GM13976 (cell line): ENCODE data around the gene ATG5.

Experiments
- DNase-seq: peaks from one replicate; pipeline ENCODE4 v3.0.0; 2012; ENCODE audit warnings: low spot score
- in situ Hi-C: fragments of 300-500 bp; cut with MboI; formaldehyde crosslinking; loops from one replicate; pipeline ENCODE4 v1.12.0; 2022; ENCODE audit warnings: low sequenced_read_pairs, mixed read lengths, inconsistent platforms; ENCODE audit not compliant: unreplicated experiment
- TF ChIP-seq, protein P1 (sequence below): IDR thresholded peaks from 2 replicates; pipeline ENCODE4 v1.5.1; 2012; ENCODE audit warnings: borderline replicate concordance, mild to moderate bottlenecking; ENCODE audit not compliant: insufficient read depth; ENCODE audit errors: extremely low read depth, missing control alignments, control extremely low read depth

Gene ATG5

DNA sequence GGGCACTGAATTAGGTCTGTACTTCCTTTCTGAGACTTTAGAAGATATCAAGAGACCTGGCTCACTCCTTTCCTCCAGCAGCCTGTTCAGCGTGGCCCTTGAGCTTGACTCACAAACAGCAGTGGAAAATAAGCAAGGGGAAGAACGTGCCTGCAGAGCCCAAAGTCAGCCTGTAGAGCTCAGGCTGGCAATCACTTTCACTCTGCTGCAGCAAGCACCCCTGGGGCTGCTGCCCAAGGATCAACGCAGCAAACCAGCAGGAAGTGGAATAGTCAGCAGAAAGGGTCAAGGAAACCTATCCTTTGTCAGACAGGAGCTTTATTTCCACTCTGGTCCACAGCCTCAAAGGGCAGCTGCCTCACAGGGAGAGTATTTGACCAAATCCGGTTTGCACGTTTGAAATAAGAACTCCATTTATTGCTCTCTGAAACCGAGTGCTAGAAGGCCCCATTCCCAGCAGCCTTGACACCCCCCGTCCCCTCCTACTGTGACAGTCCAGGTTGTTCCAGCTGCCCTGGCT, 162.1 kb downstream of the ATG5 start:
- in situ Hi-C loops, result loop anchor here (10.0 kb wide), 1 partner anchor 59 kb away; no protein-coding TSS in a partner anchor

DNA sequence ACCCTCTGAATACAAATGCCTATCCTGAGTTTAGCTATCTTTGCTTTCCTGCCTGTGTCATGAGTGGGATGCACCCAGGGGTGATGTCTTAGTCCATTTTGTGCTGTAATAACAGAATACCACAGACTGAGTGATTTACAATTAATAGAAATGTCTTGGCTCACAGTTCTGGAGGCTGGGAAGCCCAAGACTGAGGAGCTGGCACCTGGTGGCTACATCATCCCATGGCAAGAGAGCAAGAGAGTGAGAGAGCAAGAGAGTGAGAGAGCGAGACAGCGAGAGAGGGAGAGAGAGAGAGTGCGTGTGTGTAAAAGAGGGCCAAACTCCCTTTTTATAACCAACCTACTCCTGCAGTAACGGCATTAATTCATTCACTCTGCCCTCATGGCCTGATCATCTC, 162.6 kb downstream of the ATG5 start:
- DNase-seq, result no peak
- TF ChIP-seq, protein P1, sequence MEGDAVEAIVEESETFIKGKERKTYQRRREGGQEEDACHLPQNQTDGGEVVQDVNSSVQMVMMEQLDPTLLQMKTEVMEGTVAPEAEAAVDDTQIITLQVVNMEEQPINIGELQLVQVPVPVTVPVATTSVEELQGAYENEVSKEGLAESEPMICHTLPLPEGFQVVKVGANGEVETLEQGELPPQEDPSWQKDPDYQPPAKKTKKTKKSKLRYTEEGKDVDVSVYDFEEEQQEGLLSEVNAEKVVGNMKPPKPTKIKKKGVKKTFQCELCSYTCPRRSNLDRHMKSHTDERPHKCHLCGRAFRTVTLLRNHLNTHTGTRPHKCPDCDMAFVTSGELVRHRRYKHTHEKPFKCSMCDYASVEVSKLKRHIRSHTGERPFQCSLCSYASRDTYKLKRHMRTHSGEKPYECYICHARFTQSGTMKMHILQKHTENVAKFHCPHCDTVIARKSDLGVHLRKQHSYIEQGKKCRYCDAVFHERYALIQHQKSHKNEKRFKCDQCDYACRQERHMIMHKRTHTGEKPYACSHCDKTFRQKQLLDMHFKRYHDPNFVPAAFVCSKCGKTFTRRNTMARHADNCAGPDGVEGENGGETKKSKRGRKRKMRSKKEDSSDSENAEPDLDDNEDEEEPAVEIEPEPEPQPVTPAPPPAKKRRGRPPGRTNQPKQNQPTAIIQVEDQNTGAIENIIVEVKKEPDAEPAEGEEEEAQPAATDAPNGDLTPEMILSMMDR, result no peak
- in situ Hi-C loops, result loop anchor here (10.0 kb wide), 1 partner anchor 58 kb away; no protein-coding TSS in a partner anchor

More for the DNA sequence above, 162.1 kb downstream of the ATG5 start:
- no peak for DNase-seq
- TF ChIP-seq, protein P1, result no peak

DNA sequence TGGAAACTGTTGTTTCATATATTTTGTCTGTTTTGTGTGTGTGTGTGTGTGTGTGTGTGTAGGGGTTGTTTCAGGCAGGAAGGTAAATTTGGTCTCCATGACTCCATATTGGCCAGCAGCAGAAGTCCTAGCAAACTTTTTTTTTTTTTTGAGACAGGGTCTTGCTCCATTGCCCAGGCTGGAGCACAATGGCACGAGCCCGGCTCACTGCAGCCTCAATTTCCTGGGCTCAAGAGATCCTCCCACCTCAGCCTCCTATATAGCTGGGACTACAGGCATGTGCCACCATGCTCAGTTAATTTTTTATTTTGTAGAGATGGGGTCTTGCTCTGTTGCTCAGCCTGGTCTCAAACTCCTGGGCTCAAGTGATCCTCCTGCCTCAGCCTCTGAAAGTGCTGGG, 163.7 kb downstream of the ATG5 start:
- TF ChIP-seq, protein P1, result no peak
- in situ Hi-C loops, result loop anchor here (10.0 kb wide), 1 partner anchor 57 kb away; no protein-coding TSS in a partner anchor
- no peak for DNase-seq

DNA sequence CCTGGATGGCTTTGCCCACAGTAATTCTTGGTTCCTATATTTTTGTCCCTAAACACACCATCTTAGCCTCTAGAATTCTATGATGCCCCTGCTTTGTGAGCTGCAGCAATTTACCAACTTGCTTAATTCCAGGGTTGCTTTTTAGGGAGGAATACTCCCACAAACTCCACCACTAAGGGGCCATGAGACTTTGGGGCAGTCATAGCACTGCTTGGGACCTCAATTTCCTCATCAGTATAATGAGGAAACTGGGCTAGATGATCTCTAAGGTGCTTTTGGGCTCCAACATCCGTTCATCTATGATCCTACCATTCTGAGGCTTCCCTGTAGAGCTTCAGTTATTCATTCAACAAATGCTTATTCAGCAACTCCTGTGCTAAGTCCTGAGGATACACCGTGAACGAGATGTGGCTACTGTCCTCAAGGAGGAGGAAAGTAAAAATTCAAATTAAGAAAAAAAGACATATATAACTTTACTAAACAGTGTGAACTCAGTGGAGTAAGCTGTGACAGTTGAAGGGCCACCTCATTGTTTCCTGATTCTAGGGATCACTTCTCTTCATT, 164.2 kb downstream of the ATG5 start:
- DNase-seq, result no peak
- TF ChIP-seq, protein P1, result no peak
- in situ Hi-C loops, result loop anchor here (10.0 kb wide), 1 partner anchor 57 kb away; no protein-coding TSS in a partner anchor

DNA sequence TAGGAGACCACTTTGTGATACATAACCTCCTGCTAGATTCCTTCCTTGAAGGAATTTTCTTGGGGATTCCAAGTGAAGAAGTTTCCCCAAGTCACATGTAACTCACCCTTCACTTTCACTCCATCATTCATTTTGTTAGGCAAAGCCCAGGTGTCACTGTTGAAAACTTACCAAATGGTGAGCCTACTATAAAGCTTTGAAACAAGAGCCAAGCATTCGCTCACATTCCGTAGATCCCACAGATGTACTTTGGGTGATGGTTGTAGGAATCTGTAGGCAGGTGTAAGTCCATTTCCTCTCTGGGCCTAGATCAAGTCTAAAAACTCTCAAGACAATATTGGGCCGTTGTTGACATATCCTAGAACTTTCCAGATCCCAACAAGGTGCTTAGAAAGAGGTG, 165.4 kb downstream of the ATG5 start:
- in situ Hi-C loops, result loop anchor here (10.0 kb wide), 1 partner anchor 55 kb away; no protein-coding TSS in a partner anchor
- TF ChIP-seq, protein P1, result no peak
- DNase-seq, result no peak

DNA sequence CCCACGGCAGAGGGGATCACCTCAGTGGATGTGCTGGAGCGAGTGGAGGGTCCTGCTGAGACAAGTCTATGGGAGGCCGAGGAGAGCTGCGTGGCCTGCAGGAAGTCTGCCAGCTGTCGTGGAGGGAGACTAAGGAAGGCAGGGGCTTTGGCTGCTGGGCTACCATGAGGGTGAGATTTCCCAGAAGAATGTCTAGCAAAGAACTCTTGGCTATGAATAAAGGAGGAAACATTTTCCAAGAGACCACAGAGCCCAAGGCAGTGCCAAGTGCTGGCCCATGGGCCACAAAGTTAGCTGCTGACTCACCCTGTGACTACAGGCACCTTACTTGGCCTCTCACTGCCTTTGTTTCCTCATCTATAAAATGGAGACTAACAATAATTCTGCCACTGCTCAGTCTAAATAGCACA, 166.0 kb downstream of the ATG5 start:
- in situ Hi-C loops, result no loop called here
- TF ChIP-seq, protein P1, result no peak
- no peak for DNase-seq
